K562 (cell line): ENCODE measurements around the gene MAZ. TPM values are rescaled to one million over a fixed set of nuclear protein-coding genes. Genes with fewer than 3 reads are reported as not detected.

Experiments
- ATAC-seq: fragments of 200-7000 bp; cut with Tn5 transposase; 3 replicates; pipeline ENCODE4 v1.9.1; 2020; ENCODE audit warnings: moderate library complexity
- BruUV-seq: library from RNA; stranded (reverse); fragments of 400-500 nt; replicated peaks from 2 replicates; lab custom pipeline; 2021; lab: Mats Ljungman, UMichigan
- CTCF ChIA-PET: fragments of 300-600 bp; formaldehyde crosslinking; extraction: SDS; loops from one replicate; lab custom pipeline; 2021; ENCODE audit warnings: low intra/inter-chr PET ratio; lab: Yijun Ruan, JAX
- POLR2A ChIA-PET: fragments of 300-600, 350-650 bp; sonication (Branson Sonifier 250); formaldehyde crosslinking; extraction: SDS; loops from one replicate; lab custom pipeline; 2021; ENCODE audit warnings: antibody characterized with exemption, inconsistent platforms; lab: Yijun Ruan, JAX
- DNase-seq, 4 experiments: peaks; one replicate each; pipeline versions ENCODE4 v3.0.0 to v3.0.0-alpha.2; 2011 to 2018; ENCODE audit warnings: low spot score in 3 of 4, mixed read lengths in 3 of 4; ENCODE audit errors: extremely low read depth in 1 of 4
- FAIRE-seq: peaks from 2 replicates; lab custom pipeline; 2011; peaks lifted over from hg19 to GRCh38; lab: Jason Lieb, UNC
- H2AFZ ChIP-seq: 2 replicates; pipeline ENCODE4 v1.6.0; 2011; ENCODE audit warnings: low read depth, low read length, control low read depth, inconsistent platforms
- H3K27ac ChIP-seq: fragments of 200-600 bp; 3 replicates; pipeline ENCODE4 v1.8.0; 2011; ENCODE audit warnings: low read depth, mild to moderate bottlenecking, control low read depth, inconsistent platforms, low read length, moderate library complexity, mixed read lengths; ENCODE audit errors: extremely low read depth
- H3K27me3 ChIP-seq, 2 experiments: fragments of 300-600 bp in 1 of 2; 2 replicates in 1 of 2; 3 replicates in 1 of 2; pipeline versions ENCODE4 v1.6.0 to v1.8.0; 2011; ENCODE audit warnings: inconsistent platforms in 2 of 2, low read length in 2 of 2, mild to moderate bottlenecking in 1 of 2, mixed read lengths in 1 of 2, moderate library complexity in 1 of 2; ENCODE audit not compliant: control insufficient read depth in 2 of 2, insufficient read depth in 2 of 2
- H3K36me3 ChIP-seq: fragments of 300-600 bp; 3 replicates; pipeline ENCODE4 v1.8.0; 2011; ENCODE audit warnings: mild to moderate bottlenecking, low read length, inconsistent platforms; ENCODE audit not compliant: control insufficient read depth, insufficient read depth
- H3K4me1 ChIP-seq, 2 experiments: fragments of 200-600 bp in 1 of 2; replicated peaks in 1 of 2; 2 replicates in 1 of 2; 3 replicates in 1 of 2; pipeline versions ENCODE4 v1.5.1 to v1.8.0; 2011; ENCODE audit warnings: inconsistent platforms in 2 of 2, low read length in 2 of 2, mild to moderate bottlenecking in 1 of 2, mixed read lengths in 1 of 2, moderate library complexity in 1 of 2; ENCODE audit not compliant: control insufficient read depth in 2 of 2, insufficient read depth in 2 of 2
- H3K4me2 ChIP-seq: 2 replicates; pipeline ENCODE4 v1.6.1; 2011; ENCODE audit warnings: low read length, control low read depth, inconsistent platforms, mixed read lengths; ENCODE audit not compliant: insufficient read depth
- H3K4me3 ChIP-seq: fragments of 200-600 bp; sonication (generic), shearing (Covaris generic); 2 replicates; pipeline ENCODE4 v1.5.1; 2016; ENCODE audit warnings: control low read depth, inconsistent platforms
- H3K79me2 ChIP-seq: fragments of 200-600 bp; 3 replicates; pipeline ENCODE4 v1.8.0; 2011; ENCODE audit warnings: low read length, inconsistent platforms; ENCODE audit not compliant: control insufficient read depth, insufficient read depth
- H3K9ac ChIP-seq, 2 experiments: 2 replicates each; pipeline versions ENCODE4 v1.6.0 to v1.6.1; 2011; ENCODE audit warnings: low read depth in 2 of 2, low read length in 2 of 2, control low read depth in 1 of 2, inconsistent platforms in 1 of 2, mild to moderate bottlenecking in 1 of 2, mixed read lengths in 1 of 2; ENCODE audit not compliant: insufficient read depth in 1 of 2
- H3K9me1 ChIP-seq: one replicate; pipeline ENCODE4 v1.6.0; 2011; ENCODE audit warnings: inconsistent platforms, mild to moderate bottlenecking, low read length, moderate library complexity; ENCODE audit not compliant: control insufficient read depth, insufficient read depth
- H3K9me3 ChIP-seq: replicated peaks from 2 replicates; pipeline ENCODE4 v1.5.1; 2011; ENCODE audit warnings: low read depth, low read length, inconsistent platforms; ENCODE audit not compliant: control insufficient read depth, insufficient read depth
- H4K20me1 ChIP-seq: replicated peaks from 2 replicates; pipeline ENCODE4 v1.6.1; 2011; ENCODE audit warnings: low read length, inconsistent platforms, mixed read lengths; ENCODE audit not compliant: control insufficient read depth, insufficient read depth
- ASH1L ChIP-seq: fragments of 450-650 bp; IDR thresholded peaks from 2 replicates; pipeline ENCODE4 v1.6.1; 2018; ENCODE audit warnings: borderline replicate concordance, mild to moderate bottlenecking, low read depth; ENCODE audit not compliant: partially characterized antibody
- BRD9 ChIP-seq: fragments of 450-650 bp; IDR thresholded peaks from 2 replicates; pipeline ENCODE4 v1.6.1; 2018; ENCODE audit warnings: low read depth; ENCODE audit not compliant: partially characterized antibody
- CREB5 ChIP-seq: fragments of 250-450 bp; sonication (Bioruptor Pico); IDR thresholded peaks from 2 replicates; pipeline ENCODE4 v1.5.0; 2020; ENCODE audit warnings: mild to moderate bottlenecking
- FOXJ3 ChIP-seq: sonication (generic); formaldehyde crosslinking; IDR thresholded peaks from 2 replicates; pipeline ENCODE4 v1.4.0; 2020; ENCODE audit warnings: mild to moderate bottlenecking, missing genetic modification reagents
- FUS ChIP-seq: fragments of 200-400 bp; formaldehyde crosslinking; optimal IDR thresholded peaks from 2 replicates; pipeline ENCODE3; 2017; ENCODE audit warnings: low read depth, low read length
- GABPA ChIP-seq: fragments of 200-800 bp; sonication (Bioruptor generic); conservative IDR thresholded peaks from 2 replicates; pipeline ENCODE4 v1.6.1; 2016; ENCODE audit warnings: low read depth, missing genetic modification characterization, missing compliant biosample characterization
- LEF1 ChIP-seq: fragments of 450-650 bp; IDR thresholded peaks from 2 replicates; pipeline ENCODE4 v1.6.1; 2016; ENCODE audit warnings: mild to moderate bottlenecking
- MAFK ChIP-seq: IDR thresholded peaks from 2 replicates; pipeline ENCODE4 v1.6.1; 2011; ENCODE audit warnings: low read length, improper control_type of control experiment
- NR2C1 ChIP-seq, 2 experiments: fragments of 450-650 bp; IDR thresholded peaks; 2 replicates each; pipeline ENCODE4 v1.6.1; 2017; ENCODE audit warnings: mild to moderate bottlenecking in 2 of 2, antibody characterized with exemption in 1 of 2, inconsistent platforms in 1 of 2, missing compliant biosample characterization in 1 of 2, missing genetic modification characterization in 1 of 2
- NR2C2 ChIP-seq, 2 experiments: fragments of 200-800 bp in 1 of 2; sonication (Bioruptor generic) in 1 of 2; sonication (generic) in 1 of 2; formaldehyde crosslinking in 1 of 2; IDR thresholded peaks; 2 replicates each; pipeline versions ENCODE4 v1.6.1 to v1.8.0; 2016 to 2022; ENCODE audit warnings: mild to moderate bottlenecking in 1 of 2, missing compliant biosample characterization in 1 of 2, missing genetic modification characterization in 1 of 2, missing genetic modification reagents in 1 of 2
- RFX1 ChIP-seq: fragments of 450-650 bp; IDR thresholded peaks from 2 replicates; pipeline ENCODE4 v1.6.1; 2016; ENCODE audit warnings: mild to moderate bottlenecking, moderate library complexity
- RFX7 ChIP-seq: fragments of 250-450 bp; sonication (Bioruptor Pico); IDR thresholded peaks from 2 replicates; pipeline ENCODE4 v1.5.1; 2021; ENCODE audit warnings: mild to moderate bottlenecking
- YY1 ChIP-seq, 3 experiments: IDR thresholded peaks; 2 replicates each; pipeline ENCODE4 v1.6.1; 2011; ENCODE audit warnings: low read length in 2 of 3, mild to moderate bottlenecking in 2 of 3, moderate library complexity in 2 of 3, borderline replicate concordance in 1 of 3, control low read depth in 1 of 3, low read depth in 1 of 3; ENCODE audit not compliant: insufficient read depth in 3 of 3, insufficient replicate concordance in 2 of 3, control insufficient read depth in 1 of 3, insufficient read length in 1 of 3; ENCODE audit errors: extremely low read depth in 1 of 3
- ZNF277 ChIP-seq: fragments of 250-450 bp; sonication (Bioruptor Pico); IDR thresholded peaks from 2 replicates; pipeline ENCODE4 v1.8.0; 2022; ENCODE audit warnings: inconsistent platforms, mild to moderate bottlenecking, moderate library complexity, borderline replicate concordance
- ZNF586 ChIP-seq: fragments of 450-650 bp; formaldehyde crosslinking; conservative IDR thresholded peaks from 2 replicates; pipeline ENCODE4 v1.4.0; 2020; ENCODE audit warnings: mild to moderate bottlenecking, moderate library complexity
- ZZZ3 ChIP-seq: fragments of 450-650 bp; IDR thresholded peaks from 2 replicates; pipeline ENCODE4 v1.6.1; 2016; ENCODE audit warnings: antibody characterized with exemption, mild to moderate bottlenecking, moderate library complexity
- WGBS: fragments of 100-300 bp; shearing (Covaris generic); methylation state at CpG from one replicate; pipeline ENCODE4 v1.1.6; 2016; ENCODE audit warnings: low coverage, mixed read lengths; ENCODE audit not compliant: insufficient coverage; ENCODE audit errors: missing lambda C conversion rate; 5-methylcytosine and 5-hydroxymethylcytosine counted together
- in situ Hi-C: fragments of 300-500 bp; cut with MboI; formaldehyde crosslinking; loops from 4 replicates; pipeline ENCODE4 v1.15.0; 2018; ENCODE audit warnings: inconsistent platforms, mixed read lengths
- intact Hi-C: fragments of 100-400 bp; cut with micrococcal nuclease; formaldehyde crosslinking; loops from 2 replicates; pipeline ENCODE4 v1.14.2; 2022
- polyA plus RNA-seq, 8 experiments: library from polyadenylated mRNA; depleted of rRNA in 4 of 8; stranded (reverse) in 5 of 8; unstranded in 3 of 8; fragments of >200 nt; fragmentation: Nextera tagmentation in 2 of 8; fragmentation: Illumina TruSeq in 1 of 8; extraction: Ambion mirVana in 2 of 8; extraction: Trizol in 1 of 8; gene quantifications; 2 replicates each; pipeline versions ENCODE4 v1.2.1 to v1.2.3, GENCODE V29; 2011 to 2014; ENCODE audit warnings: inconsistent platforms in 1 of 8, missing spikeins in 1 of 8
- total RNA-seq, 7 experiments: library from RNA; depleted of rRNA in 6 of 7; stranded (reverse); fragments of >200 nt in 6 of 7; fragmentation: Illumina TruSeq in 2 of 7; extraction: Trizol in 2 of 7; gene quantifications; 2 replicates each; pipeline versions ENCODE4 v1.2.1 to v1.2.3, GENCODE V29; 2011 to 2021; ENCODE audit warnings: low replicate concordance in 1 of 7

MAZ gene
- total and polyA plus RNA-seq, 9 of the 15 experiments (the other 6 are each of a cell fraction or from before 2014, with no cell fraction given) = 45.4 to 532 (median 250) TPM

GRCh38 chr16:29761882-29762281 is 44.4 kb upstream of the MAZ start:
- H2AFZ ChIP-seq = peak overlapping the region; percentile 59; the same call in 1 of the 2 replicates
- BruUV-seq = no TSS peak
- H3K4me3 ChIP-seq = no peak overlapping the region
- H3K9ac ChIP-seq = no peak overlapping the region
- ChIA-PET CTCF (no interaction called here), POLR2A (interaction anchor here (0.7 to 1.4 kb wide), 2 partner anchors 28 to 113 kb away, joined by 3 read pairs; partner anchors contain the start of gene KIF22)
- ATAC-seq (peak; percentile 51), DNase-seq (peak in 1 of 4 experiments; percentile 19), FAIRE-seq (no peak)
- no peaks in the 10 kb centered on the region for H3K9me1 ChIP-seq
- no peaks in the 10 kb centered on the region for H3K9me3 ChIP-seq
- no peaks in the 10 kb centered on the region for H3K27me3 ChIP-seq
- no peak overlapping the region for H3K27ac ChIP-seq
- no peaks in the 10 kb centered on the region for H3K79me2 ChIP-seq
- in situ Hi-C loops = no loop called here
- no peaks in the 10 kb centered on the region for H4K20me1 ChIP-seq
- H3K4me2 ChIP-seq = no peak overlapping the region; the same call in 1 of the 2 replicates
- TF ChIP-seq BRD9 (no peak), LEF1 (no peak), YY1 (IDR thresholded peaks at IDR 0.05; ENCODE audit: borderline replicate concordance in 1 of 3, control insufficient read depth in 1 of 3, extremely low read depth in 1 of 3, insufficient read depth in 3 of 3, insufficient read length in 1 of 3, insufficient replicate concordance in 2 of 3, low read depth in 1 of 3, low read length in 2 of 3) (peak in 1 of 3 experiments; percentile 67), GABPA (tag) (0 out of 2 replicates have a peak, but pooled peaks have one; percentile 19), ZNF586 (no peak), FOXJ3 (CRISPR knock-in tag) (no peak), CREB5 (CRISPR knock-in tag) (no peak), NR2C1 (IDR thresholded peaks at IDR 0.05) (peak; percentile 66), NR2C1 (tag; IDR thresholded peaks at IDR 0.05) (peak; percentile 81), RFX7 (CRISPR knock-in tag) (no peak), FUS (no peak), MAFK (no peak), ASH1L (no peak), NR2C2 (CRISPR knock-in tag; IDR thresholded peaks at IDR 0.05) (no peak), NR2C2 (tag; IDR thresholded peaks at IDR 0.05) (peak; percentile 79), ZZZ3 (no peak), ZNF277 (CRISPR knock-in tag) (no peak), RFX1 (peak; percentile 80)
- intact Hi-C loops = no loop called here
- peaks cover 6 to 11% of the 10 kb centered on the region in 2 experiments for H3K4me1 ChIP-seq
- WGBS = 27% methylated on average over 6 of the region's 6 CpGs
- no peaks in the 10 kb centered on the region for H3K36me3 ChIP-seq
